GM11168 (cell line): ENCODE measurements around the gene SMAD4.

Experiments used
- in situ Hi-C: fragments of 300-500 bp; cut with MboI; formaldehyde crosslinking; loops from one replicate; pipeline ENCODE4 v1.12.0; 2022; ENCODE audit warnings: low sequenced_read_pairs; ENCODE audit not compliant: unreplicated experiment

The SMAD4 gene

DNA sequence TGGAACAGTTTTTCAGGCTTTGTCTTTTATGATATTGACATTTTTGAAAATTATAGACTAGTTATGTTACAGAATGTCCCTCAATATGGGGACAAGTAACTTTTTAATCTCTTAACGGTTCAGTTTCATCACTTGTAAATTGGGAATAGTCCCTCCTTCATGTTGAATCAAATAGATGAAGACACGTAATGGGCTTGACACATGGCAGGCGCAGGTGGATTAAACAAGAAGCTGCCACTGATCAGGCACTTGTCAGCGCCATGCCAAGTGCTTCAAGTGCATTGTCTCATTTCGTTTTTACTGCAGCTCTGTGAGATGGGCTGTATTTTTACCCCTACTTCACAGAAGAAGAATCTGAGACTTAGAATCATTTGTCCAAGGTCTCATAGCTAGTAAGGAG is 9.5 kb upstream of the SMAD4 start:
- in situ Hi-C loops: no loop called here

GRCh38 chr18:51021226-51021965 is 8.6 kb upstream of the SMAD4 start:
- in situ Hi-C loops: no loop called here

DNA sequence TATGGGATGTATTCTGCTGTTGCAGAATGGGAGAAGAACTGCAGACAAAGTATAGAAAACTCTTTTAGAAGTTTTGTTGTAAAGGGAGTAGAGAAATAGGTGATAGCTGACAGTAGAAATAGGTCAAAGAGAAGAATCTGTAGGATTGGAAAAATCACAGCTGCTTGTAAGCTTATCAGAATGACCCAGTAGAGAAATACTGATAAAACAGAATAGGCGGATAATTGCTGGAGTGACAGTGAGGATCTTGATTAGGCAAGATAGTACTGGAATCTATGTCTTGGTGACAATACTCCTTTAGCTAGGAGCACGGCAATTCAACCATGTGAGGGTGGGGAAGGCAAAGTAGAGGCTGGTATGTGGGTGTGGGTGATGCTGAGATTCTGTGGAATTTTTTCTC is 4.5 kb upstream of the SMAD4 start:
- in situ Hi-C loops: no loop called here

DNA sequence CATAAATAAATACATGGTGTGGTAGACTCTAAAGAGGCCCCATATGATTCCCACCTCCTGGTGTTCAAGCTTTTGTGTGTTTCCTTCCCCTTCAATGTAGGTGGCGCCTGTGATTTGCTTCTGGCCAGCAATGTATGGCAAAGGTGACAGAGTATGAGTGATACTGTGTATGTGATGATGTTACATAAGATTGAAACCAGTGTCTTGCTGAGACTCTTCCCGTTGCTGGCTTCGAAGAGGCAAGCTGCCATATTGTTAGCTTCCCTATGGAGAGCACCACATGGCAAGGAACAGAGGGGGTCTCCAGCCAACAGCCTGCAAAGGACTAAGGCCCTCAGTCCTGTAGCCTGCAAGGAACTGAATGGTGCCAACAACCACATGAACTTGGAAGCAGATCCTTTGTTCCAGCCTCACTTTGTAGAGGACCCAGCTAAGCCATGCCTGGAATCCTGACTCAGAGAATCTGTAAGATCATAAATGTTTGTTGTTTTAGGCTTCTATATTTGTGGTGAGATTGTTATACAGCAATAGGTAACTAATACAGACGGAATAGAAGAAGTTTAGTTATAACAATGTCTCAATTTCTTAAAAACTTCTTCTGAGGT is 1.7 kb upstream of the SMAD4 start:
- in situ Hi-C loops: no loop called here

DNA sequence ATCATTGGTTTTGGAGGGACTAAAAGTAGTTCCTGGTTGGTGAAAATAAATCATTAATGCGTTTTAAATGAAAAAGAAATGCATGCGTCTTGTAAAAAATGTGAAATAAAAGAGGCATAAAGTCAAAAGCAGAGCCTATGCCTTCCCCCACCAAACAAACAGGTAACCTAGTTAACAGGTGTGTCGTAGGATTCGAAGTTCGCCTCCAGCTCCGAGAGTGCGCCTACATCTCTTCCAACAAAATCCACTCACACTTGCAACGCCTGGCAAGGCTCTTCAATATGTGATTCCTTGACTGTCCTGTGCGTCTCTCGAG is 677 bp upstream of the SMAD4 start:
- in situ Hi-C loops: no loop called here

DNA sequence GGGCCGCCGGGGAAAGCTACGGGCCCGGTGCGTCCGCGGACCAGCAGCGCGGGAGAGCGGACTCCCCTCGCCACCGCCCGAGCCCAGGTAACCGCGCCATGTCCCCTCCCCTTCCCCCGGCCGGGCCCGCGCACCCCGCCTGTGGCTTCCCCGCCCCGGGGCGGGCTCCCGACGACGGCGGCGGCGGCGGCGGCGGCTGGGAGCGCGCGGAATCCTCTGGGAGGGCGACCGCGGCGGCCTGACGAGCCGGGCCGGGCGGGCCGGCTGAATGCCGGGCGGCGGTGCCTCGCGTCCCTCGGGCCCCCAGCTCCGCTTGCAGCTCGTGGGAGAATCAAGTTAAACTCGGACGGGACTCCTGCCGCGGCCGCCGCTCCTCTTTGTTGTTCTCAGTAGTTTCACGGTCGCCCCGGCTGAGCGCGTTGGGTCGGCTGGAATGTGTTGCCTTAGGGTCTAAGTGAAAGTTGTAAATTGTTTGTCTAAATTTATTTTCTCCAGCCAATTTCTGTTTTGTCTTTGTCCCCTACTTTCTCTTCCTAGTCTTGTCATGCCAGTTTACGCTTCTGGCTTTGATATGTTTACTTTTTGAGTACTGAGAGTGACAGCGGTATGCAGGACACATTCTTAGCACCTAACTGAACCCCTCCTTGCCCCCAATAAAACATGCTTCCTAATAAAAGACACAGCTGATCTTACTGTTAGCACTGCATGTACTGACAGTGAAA is 685 bp downstream of the SMAD4 start:
- in situ Hi-C loops: no loop called here

GRCh38 chr18:51032193-51032592 is 2.2 kb downstream of the SMAD4 start:
- in situ Hi-C loops: no loop called here

DNA sequence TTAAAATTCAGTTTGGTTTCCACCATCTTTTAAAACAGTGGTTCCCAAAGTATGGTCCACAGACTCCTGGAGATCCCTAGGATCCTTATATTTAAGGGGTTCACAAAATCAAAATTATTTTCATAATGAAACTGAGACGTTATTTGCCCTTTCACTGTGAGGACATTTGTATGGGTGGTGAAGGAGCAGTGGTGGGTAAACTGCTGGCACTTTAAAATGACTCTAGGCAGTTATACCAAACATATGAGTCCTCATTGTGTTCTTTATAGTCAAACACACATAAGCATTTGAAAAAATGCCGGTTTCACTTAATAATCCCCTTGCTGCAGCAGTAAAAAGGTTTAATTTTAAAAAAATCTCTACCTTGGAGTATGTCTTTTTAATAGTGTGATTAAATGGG is 7.2 kb downstream of the SMAD4 start:
- in situ Hi-C loops: no loop called here

GRCh38 chr18:51038110-51038509 is 8.1 kb downstream of the SMAD4 start:
- in situ Hi-C loops: no loop called here

DNA sequence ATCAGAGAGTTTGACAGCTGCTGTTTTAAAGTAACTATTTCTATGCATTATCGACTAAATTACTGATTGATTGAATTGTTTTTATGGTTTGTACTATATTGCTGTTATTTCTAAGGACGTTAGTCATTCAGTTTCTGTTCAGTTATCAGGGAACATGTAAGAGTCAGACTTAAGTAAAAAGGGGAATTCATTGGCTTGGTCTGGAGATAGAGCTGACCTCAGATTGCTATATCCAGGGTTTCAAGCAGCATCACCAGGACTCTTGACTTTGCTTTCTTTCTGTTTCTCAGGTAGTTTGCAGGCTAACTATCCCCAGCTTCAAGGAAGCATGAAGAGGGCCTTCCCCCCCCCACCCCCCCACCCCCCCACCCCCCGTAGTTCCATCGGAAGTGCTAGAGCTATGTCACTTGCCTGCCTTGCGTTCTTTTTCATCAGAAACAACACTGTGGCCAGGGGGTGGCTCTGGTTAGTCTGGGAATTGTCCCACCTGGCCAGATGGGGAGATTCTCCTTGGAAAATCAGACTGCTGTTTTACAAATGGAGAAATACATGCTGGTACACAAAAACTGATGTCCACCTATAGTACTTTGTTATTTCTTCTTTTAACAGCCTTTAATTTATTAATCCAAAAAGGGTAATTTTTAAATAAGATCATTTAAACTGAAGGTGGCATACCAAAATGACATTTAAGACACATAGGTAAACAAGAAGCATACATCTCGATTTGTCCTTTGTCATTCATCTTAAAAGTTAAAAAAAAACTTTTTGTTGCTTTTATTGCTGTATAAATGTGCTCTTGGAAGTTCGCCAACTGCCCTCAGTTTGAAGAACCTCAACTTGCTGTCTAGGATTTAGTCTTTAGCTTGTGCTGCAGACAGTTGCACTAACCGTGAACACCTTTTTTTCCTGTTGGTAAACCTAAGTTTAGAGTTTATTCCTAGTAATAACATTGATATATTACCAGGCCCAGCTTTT is 9.4 kb downstream of the SMAD4 start:
- in situ Hi-C loops: no loop called here

DNA sequence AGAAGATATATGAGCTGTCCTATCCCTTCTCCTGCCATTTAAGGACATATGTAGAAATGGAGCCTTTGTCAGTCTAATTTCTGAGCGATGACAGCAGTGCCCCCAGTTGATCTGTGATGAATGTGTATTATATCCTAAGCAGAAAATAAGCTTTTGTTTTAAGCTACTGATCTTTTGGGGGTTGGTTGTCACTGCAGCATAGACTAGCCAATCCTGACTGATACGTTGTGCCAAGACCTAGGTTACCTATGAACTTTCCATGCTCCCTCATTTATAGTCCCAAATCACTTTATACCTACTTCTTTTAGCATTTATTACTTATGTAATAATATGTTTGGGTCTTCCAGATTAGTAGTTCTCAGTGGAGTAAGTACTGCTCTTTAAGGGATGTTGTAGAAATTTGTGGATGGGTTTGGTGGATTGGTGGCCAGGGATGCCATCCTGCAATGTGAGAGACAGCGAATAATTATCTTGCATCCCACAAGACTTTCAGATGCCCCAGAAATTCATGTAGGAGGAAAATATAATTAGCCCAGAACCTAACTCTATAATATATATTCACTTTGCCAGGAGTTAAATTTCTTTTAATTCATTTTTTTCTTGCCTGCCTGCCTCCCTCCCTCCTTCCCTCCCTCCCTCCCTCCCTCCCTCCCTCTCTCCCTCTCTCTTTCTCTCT is 11.8 kb downstream of the SMAD4 start:
- in situ Hi-C loops: no loop called here

DNA sequence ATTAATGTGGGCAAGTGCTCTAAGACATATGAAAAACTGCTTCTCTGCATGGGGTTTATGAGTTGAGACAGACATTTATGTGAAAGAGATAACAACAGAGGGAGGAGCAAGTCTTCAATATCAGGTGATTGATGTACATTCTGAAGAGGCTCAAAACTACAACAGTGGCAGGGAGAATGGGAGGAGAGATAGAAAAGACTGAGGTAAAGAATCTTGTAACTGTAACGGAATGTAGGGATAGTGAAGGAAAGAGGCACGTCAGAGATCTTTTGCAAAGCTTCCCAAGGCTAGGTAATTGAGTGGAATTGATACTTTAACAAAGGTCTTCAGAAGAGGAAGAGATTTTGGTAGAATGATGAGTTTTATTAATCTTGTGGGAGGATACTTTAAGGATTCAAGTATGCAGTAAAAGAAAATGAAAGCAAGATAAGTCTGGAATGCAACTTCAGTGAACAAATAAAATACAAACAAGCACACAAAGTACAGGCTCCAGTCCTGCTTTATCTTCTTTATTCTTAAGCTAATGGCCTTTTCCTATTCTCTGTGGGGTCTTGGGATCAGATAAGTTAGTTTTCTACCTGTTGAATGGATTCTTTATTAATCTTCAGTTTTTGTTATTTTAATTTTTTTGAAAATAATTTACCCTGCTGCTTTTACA is 15.0 kb downstream of the SMAD4 start:
- in situ Hi-C loops: no loop called here

GRCh38 chr18:51048190-51048589 is 18.2 kb downstream of the SMAD4 start:
- in situ Hi-C loops: no loop called here

DNA sequence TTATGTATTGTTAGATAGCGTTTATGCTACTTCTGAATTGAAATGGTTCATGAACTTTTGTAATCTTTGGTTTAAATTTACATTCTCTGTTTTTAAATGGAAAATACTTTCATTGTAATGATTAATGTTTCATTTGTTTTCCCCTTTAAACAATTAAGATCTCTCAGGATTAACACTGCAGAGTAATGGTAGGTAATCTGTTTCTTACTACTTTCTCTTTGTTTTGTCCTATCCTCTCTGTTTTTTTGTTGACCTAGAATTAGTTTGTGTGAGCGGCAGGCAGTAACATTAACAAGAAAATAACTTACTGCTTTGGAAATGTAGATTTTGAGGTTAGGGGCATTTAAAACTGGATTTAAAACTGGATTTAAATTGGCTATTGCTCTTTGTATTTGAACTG is 19.1 kb downstream of the SMAD4 start:
- in situ Hi-C loops: no loop called here

GRCh38 chr18:51051105-51051712 is 21.2 kb downstream of the SMAD4 start:
- in situ Hi-C loops: no loop called here

DNA sequence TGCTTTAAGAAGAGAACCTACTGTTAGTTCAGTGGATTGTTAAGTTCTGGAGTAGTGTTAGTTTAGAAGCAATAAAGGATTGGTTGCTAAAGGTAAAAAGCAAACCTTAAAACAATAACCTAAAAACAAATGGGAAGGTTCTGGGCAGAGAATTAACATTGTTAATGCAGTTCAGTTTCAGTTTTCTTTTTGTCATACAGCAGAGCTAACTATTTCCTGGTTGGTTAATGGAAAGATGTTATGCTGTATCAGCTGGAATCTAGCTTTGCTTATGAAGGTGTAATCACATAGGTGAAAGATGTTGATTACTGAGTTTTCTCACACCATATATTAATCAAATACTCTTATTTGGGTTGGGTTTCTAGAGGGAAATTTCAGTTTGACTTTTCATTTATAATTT is 23.8 kb downstream of the SMAD4 start:
- in situ Hi-C loops: no loop called here

DNA sequence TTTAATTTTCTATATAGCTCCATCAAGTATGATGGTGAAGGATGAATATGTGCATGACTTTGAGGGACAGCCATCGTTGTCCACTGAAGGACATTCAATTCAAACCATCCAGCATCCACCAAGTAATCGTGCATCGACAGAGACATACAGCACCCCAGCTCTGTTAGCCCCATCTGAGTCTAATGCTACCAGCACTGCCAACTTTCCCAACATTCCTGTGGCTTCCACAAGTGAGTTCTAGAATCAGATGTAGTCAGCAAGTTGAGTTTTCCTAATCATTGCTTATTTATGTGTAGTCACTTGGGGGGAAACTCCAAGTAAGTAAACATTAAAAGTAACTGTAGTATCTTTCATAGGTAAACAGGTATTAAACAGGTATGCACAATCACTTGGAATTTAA is 24.8 kb downstream of the SMAD4 start:
- in situ Hi-C loops: no loop called here

GRCh38 chr18:51059969-51060368 is 30.0 kb downstream of the SMAD4 start:
- in situ Hi-C loops: no loop called here

DNA sequence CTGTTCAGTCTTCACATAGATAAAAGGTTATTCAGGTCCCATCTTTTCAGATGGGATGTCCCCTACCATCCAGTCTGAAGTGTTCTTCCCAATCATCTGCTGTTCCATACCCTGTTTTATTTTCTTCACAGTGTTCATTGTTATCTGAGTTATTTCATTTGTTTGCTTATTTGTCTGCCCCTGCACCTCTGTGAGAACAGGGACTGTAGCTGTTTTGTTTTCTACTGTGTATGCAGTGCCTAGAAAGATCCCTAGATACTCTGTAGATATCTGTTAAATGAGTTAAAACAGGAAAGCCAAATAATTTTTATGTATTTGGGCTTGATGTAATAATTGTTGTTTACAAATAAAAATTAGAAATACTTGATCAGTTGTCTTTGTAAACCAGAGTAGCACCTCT is 34.2 kb downstream of the SMAD4 start:
- in situ Hi-C loops: no loop called here
